ENCODE results near the gene CYP2A13.
A peak's percentile ranks its signal among the peaks of the same experiment; 100 is the strongest.
"Not testable (repeated sequence)": the region's sequence is repeated elsewhere in the genome, so short reads cannot be mapped to it uniquely, and the experiment has no call there.

CYP2A13 gene

GRCh38 chr19:41120929-41121911 is 33.0 kb downstream of the CYP2A13 start:
- not testable (repeated sequence) for DNase-seq (ENCODE audit: low spot score)

- not testable (repeated sequence) for DNase-seq (ENCODE audit: low spot score)
Measured at GRCh38 chr19:41122846-41123245, 34.6 kb downstream of the CYP2A13 start.

- DNase-seq (ENCODE audit: low spot score): no peak
Measured at GRCh38 chr19:41123716-41124294, 35.6 kb downstream of the CYP2A13 start.

GRCh38 chr19:41126765-41127203 is 38.5 kb downstream of the CYP2A13 start:
- not testable (repeated sequence) for DNase-seq (ENCODE audit: low spot score)

GRCh38 chr19:41127362-41127761 is 39.1 kb downstream of the CYP2A13 start:
- not testable (repeated sequence) for DNase-seq (ENCODE audit: low spot score)

GRCh38 chr19:41127801-41128300 is 39.6 kb downstream of the CYP2A13 start:
- peak; percentile 35 for DNase-seq (ENCODE audit: low spot score)

GRCh38 chr19:41128692-41129091 is 40.4 kb downstream of the CYP2A13 start:
- DNase-seq (ENCODE audit: low spot score): no peak

- DNase-seq (ENCODE audit: low spot score): no peak
Measured at GRCh38 chr19:41131186-41131585, 42.9 kb downstream of the CYP2A13 start.

GRCh38 chr19:41133260-41133659 is 45.0 kb downstream of the CYP2A13 start:
- DNase-seq (ENCODE audit: low spot score): no peak

GRCh38 chr19:41134616-41135015 is 46.4 kb downstream of the CYP2A13 start:
- DNase-seq (ENCODE audit: low spot score): no peak

- not testable (repeated sequence) for DNase-seq (ENCODE audit: low spot score)
Measured at GRCh38 chr19:41135390-41136384, 47.4 kb downstream of the CYP2A13 start.

GRCh38 chr19:41136636-41137455 is 48.6 kb downstream of the CYP2A13 start:
- DNase-seq (ENCODE audit: low spot score): no peak

- peak; percentile 58 for DNase-seq (ENCODE audit: low spot score)
Measured at GRCh38 chr19:41144403-41144802, 56.2 kb downstream of the CYP2A13 start.
